HG02973 (cell line): ENCODE results near the gene VANGL1.

ENCODE experiments used
- ATAC-seq: cut with Tn5 transposase; IDR thresholded peaks from one replicate; pipeline ENCODE4 v1.9.1; 2021; ENCODE audit warnings: moderate library complexity; ENCODE audit not compliant: unreplicated experiment

VANGL1 gene

DNA sequence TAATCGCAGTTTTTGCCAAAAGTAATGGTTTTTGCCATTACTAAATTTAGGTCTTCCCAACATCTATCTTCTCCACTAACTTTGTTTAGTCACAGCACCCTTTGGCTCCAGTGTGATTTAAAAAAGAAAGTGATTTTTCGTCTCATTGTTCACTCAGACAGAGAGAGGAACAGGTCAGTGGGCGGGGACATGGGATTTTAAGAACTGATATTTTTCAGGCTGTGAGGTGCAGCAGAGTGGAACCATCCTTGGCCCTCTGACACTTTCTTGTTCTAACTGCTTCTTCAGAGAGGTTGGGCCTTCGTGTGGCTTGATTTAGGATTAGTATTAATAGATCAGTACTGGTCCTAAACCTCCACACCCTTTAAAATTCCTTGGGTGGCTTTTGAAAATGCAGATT lies 88.0 kb downstream of the VANGL1 start:
- peak; percentile 85 for ATAC-seq

DNA sequence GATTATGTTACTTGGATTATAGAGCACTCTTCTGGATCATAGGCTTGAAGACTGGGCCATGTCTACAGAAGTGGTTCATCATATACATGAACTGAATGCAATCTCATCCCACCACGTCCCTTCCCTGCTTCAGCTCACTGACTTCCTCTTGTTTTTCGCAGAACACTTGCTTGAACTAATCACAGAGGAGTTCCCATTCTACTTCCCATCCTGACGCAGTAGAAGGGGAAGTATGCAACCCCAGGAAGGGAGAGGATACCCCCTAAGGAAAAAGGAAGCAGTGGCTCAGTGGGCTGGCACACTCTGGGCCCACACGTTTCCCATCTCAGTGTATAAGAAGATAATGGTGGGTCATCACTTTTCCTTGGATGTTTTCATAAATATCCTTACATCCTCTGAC lies 90.5 kb downstream of the VANGL1 start:
- no peak for ATAC-seq

- ATAC-seq, result no peak
Observed at GRCh38 chr1:115740811-115741210, 99.0 kb downstream of the VANGL1 start.

GRCh38 chr1:115744646-115745275 lies 103.0 kb downstream of the VANGL1 start:
- no peak for ATAC-seq

DNA sequence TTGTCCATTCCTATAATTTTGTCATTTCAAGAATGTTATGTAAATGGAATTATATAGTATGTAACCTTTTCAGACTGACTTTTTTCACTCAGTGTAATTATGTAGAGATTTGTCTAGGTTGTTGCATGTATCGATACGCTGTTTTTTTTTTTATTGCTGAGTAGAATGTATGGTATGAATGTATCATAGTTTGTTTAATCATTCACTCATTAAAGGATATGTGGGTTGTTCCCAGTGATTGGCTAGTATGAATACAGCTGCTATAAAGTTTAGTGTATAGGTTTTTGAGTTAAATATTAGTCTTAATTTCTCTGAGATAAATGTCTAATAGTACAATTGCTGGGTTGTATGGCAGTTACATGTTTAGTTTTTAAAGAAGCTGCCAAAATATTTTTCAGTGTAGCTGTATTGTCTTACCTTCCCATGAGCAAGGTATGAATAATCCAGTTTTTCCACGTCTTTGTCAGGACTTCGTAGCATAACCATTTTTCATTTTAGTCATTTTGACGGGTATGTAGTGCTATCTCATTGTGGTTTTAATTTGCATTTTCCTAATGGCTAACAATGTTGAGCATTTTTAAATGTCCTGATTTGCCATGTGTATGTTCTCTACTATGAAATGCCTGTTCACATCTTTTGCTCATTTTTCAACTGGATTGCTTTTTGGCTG lies 104.4 kb downstream of the VANGL1 start:
- ATAC-seq, result no peak
